IMR-90 (cell line): Measurements from ENCODE around the gene LGI4. TPM values are rescaled to one million over a fixed set of nuclear protein-coding genes. Genes with fewer than 3 reads are reported as not detected.

Experiments
- ATAC-seq: fragments of 200-7000 bp; cut with Tn5 transposase; 2 replicates; pipeline ENCODE4 v1.9.1; 2020; ENCODE audit warnings: low read depth, mild to moderate bottlenecking, moderate library complexity
- BruUV-seq: library from RNA; stranded (reverse); fragments of 400-500 nt; replicated peaks from 2 replicates; lab custom pipeline; 2021; lab: Mats Ljungman, UMichigan
- CTCF ChIA-PET: fragments of 300-600 bp; formaldehyde crosslinking; extraction: SDS; loops from one replicate; lab custom pipeline; 2021; ENCODE audit warnings: antibody characterized with exemption; lab: Yijun Ruan, JAX
- POLR2A ChIA-PET: fragments of 300-600 bp; sonication (Branson Sonifier 250); formaldehyde crosslinking; loops from one replicate; lab custom pipeline; 2022; ENCODE audit warnings: antibody characterized with exemption; ENCODE audit not compliant: unreplicated experiment; lab: Charles Lee
- DNase-seq: peaks from one replicate; pipeline ENCODE4 v3.0.0; 2013
- H2AFZ ChIP-seq: replicated peaks from 2 replicates; pipeline ENCODE3; 2013; ENCODE audit warnings: low read length, mild to moderate bottlenecking; ENCODE audit not compliant: poor library complexity
- H2AK5ac ChIP-seq: 2 replicates; pipeline ENCODE4 v1.6.1; 2013; ENCODE audit warnings: low read depth, low read length, inconsistent platforms
- H2AK9ac ChIP-seq: replicated peaks from 2 replicates; pipeline ENCODE3; 2013; ENCODE audit warnings: mild to moderate bottlenecking, low read depth, low read length, moderate library complexity; ENCODE audit not compliant: poor library complexity
- H2BK120ac ChIP-seq: 2 replicates; pipeline ENCODE4 v1.6.1; 2013; ENCODE audit warnings: low read depth, low read length, inconsistent platforms
- H2BK15ac ChIP-seq: 3 replicates; pipeline ENCODE4 v1.6.1; 2013; ENCODE audit warnings: low read depth, low read length, inconsistent platforms
- H2BK20ac ChIP-seq: 2 replicates; pipeline ENCODE4 v1.6.1; 2013; ENCODE audit warnings: low read depth, mild to moderate bottlenecking, inconsistent platforms, low read length, moderate library complexity
- H2BK5ac ChIP-seq: 2 replicates; pipeline ENCODE4 v1.6.1; 2013; ENCODE audit warnings: mild to moderate bottlenecking, low read depth, low read length, inconsistent platforms; ENCODE audit not compliant: poor library complexity, severe bottlenecking
- H3K14ac ChIP-seq: replicated peaks from 2 replicates; pipeline ENCODE4 v1.6.1; 2013; ENCODE audit warnings: low read depth, low read length, inconsistent platforms
- H3K18ac ChIP-seq: 2 replicates; pipeline ENCODE4 v1.6.1; 2013; ENCODE audit warnings: low read depth, low read length, control low read depth
- H3K23ac ChIP-seq: 2 replicates; pipeline ENCODE4 v1.6.1; 2013; ENCODE audit warnings: low read depth, low read length, inconsistent platforms
- H3K27ac ChIP-seq: 2 replicates; pipeline ENCODE4 v1.5.1; 2013; ENCODE audit warnings: mild to moderate bottlenecking, control low read depth, low read length; ENCODE audit not compliant: insufficient read depth
- H3K27me3 ChIP-seq: 2 replicates; pipeline ENCODE4 v1.6.1; 2013; ENCODE audit warnings: low read length; ENCODE audit not compliant: control insufficient read depth, insufficient read depth
- H3K36me3 ChIP-seq: 2 replicates; pipeline ENCODE4 v1.6.1; 2013; ENCODE audit warnings: low read length, mixed read lengths; ENCODE audit not compliant: control insufficient read depth, insufficient read depth
- H3K4ac ChIP-seq: 2 replicates; pipeline ENCODE4 v1.6.1; 2013; ENCODE audit warnings: low read depth, low read length, inconsistent platforms
- H3K4me1 ChIP-seq: 2 replicates; pipeline ENCODE4 v1.6.1; 2013; ENCODE audit warnings: low read length, mixed read lengths; ENCODE audit not compliant: control insufficient read depth, insufficient read depth
- H3K4me2 ChIP-seq: 2 replicates; pipeline ENCODE4 v1.6.1; 2013; ENCODE audit warnings: low read depth, mild to moderate bottlenecking, control low read depth, low read length, moderate library complexity
- H3K4me3 ChIP-seq: 2 replicates; pipeline ENCODE4 v1.5.1; 2013; ENCODE audit warnings: low read depth, mild to moderate bottlenecking, control low read depth, low read length, moderate library complexity; ENCODE audit not compliant: insufficient read depth
- H3K56ac ChIP-seq: 2 replicates; pipeline ENCODE4 v1.6.1; 2013; ENCODE audit warnings: low read length, inconsistent platforms; ENCODE audit not compliant: insufficient read depth; ENCODE audit errors: extremely low read depth
- H3K79me1 ChIP-seq, 2 experiments: 2 replicates each; pipeline ENCODE4 v1.6.1; 2013; ENCODE audit warnings: low read length in 2 of 2, inconsistent platforms in 1 of 2, low read depth in 1 of 2
- H3K9ac ChIP-seq: 2 replicates; pipeline ENCODE4 v1.6.1; 2013; ENCODE audit warnings: low read depth, low read length, control low read depth
- H3K9me1 ChIP-seq: 2 replicates; pipeline ENCODE4 v1.6.1; 2013; ENCODE audit warnings: low read length, inconsistent platforms; ENCODE audit not compliant: insufficient read depth
- H3K9me3 ChIP-seq: 2 replicates; pipeline ENCODE4 v1.6.1; 2013; ENCODE audit warnings: low read length; ENCODE audit not compliant: control insufficient read depth, insufficient read depth
- H4K20me1 ChIP-seq: 2 replicates; pipeline ENCODE4 v1.6.1; 2013; ENCODE audit warnings: low read length, inconsistent platforms; ENCODE audit not compliant: insufficient read depth
- H4K5ac ChIP-seq: 2 replicates; pipeline ENCODE4 v1.6.1; 2013; ENCODE audit warnings: mild to moderate bottlenecking, low read depth, low read length, control low read depth
- H4K8ac ChIP-seq, 2 experiments: 2 replicates each; pipeline ENCODE4 v1.6.1; 2013; ENCODE audit warnings: low read depth in 2 of 2, low read length in 2 of 2, control low read depth in 1 of 2, inconsistent platforms in 1 of 2
- H4K91ac ChIP-seq: 2 replicates; pipeline ENCODE4 v1.6.1; 2013; ENCODE audit warnings: low read depth, low read length, inconsistent platforms; ENCODE audit not compliant: insufficient read depth
- CTCF ChIP-seq: conservative IDR thresholded peaks from 2 replicates; pipeline ENCODE4 v1.5.1; 2012; ENCODE audit warnings: mild to moderate bottlenecking, low read depth, low read length, improper control_type of control experiment
- ELK1 ChIP-seq: fragments of 150-350 bp; IDR thresholded peaks from 2 replicates; pipeline ENCODE4 v1.6.1; 2016; ENCODE audit warnings: low read depth, mild to moderate bottlenecking, low read length, moderate library complexity, borderline replicate concordance
- FOS ChIP-seq: fragments of 150-350 bp; IDR thresholded peaks from 2 replicates; pipeline ENCODE4 v1.6.1; 2016; ENCODE audit warnings: low read depth, low read length
- MAFK ChIP-seq: IDR thresholded peaks from 2 replicates; pipeline ENCODE4 v1.6.1; 2012; ENCODE audit warnings: low read depth, low read length, improper control_type of control experiment
- MAZ ChIP-seq: IDR thresholded peaks from 2 replicates; pipeline ENCODE4 v1.6.1; 2012; ENCODE audit warnings: low read depth, mild to moderate bottlenecking, low read length, improper control_type of control experiment, moderate library complexity, borderline replicate concordance
- RFX5 ChIP-seq: IDR thresholded peaks from 2 replicates; pipeline ENCODE4 v1.8.0; 2012; ENCODE audit warnings: low read depth, mild to moderate bottlenecking, low read length, moderate library complexity
- WGBS, 2 experiments: methylation state at CpG; one replicate each; pipeline versions ENCODE4 v1.1.5 to v1.1.7; 2013; ENCODE audit warnings: missing lambda C conversion rate in 2 of 2; ENCODE audit not compliant: insufficient read length in 1 of 2; ENCODE audit errors: extremely low coverage in 2 of 2; 5-methylcytosine and 5-hydroxymethylcytosine counted together
- dilution Hi-C: fragments of 300-500 bp; cut with HindIII; formaldehyde crosslinking; loops from one replicate; pipeline ENCODE4 v1.14.3; 2018; ENCODE audit warnings: low sequenced_read_pairs; ENCODE audit not compliant: unreplicated experiment
- in situ Hi-C: fragments of 300-500 bp; cut with MboI; formaldehyde crosslinking; loops from 3 replicates; pipeline ENCODE4 v1.14.3; 2019; ENCODE audit warnings: low sequenced_read_pairs, inconsistent platforms, mixed read lengths
- intact Hi-C: fragments of 100-400 bp; cut with micrococcal nuclease; formaldehyde crosslinking; loops from 2 replicates; pipeline ENCODE4 v1.10.0; 2022
- polyA plus RNA-seq, 3 experiments: library from polyadenylated mRNA; depleted of rRNA; stranded (reverse); fragments of >200 nt; gene quantifications; 2 replicates each; pipeline ENCODE4 v1.2.3, GENCODE V29; 2012; ENCODE audit warnings: low replicate concordance in 1 of 3
- total RNA-seq: library from RNA; depleted of rRNA; stranded (reverse); fragments of >200 nt; gene quantifications from 2 replicates; pipeline ENCODE4 v1.2.3, GENCODE V29; 2012

Gene LGI4
- total and polyA plus RNA-seq, 2 of the 4 experiments (the other 2 are of a cell fraction), result 0.10 TPM; not detected in 1

GRCh38 chr19:35075202-35076025, 59.4 kb downstream of the LGI4 start:
- H2BK5ac ChIP-seq, result no peak overlapping the region
- H3K9me3 ChIP-seq, result peaks cover 3% of the 10 kb centered on the region
- dilution Hi-C loops, result no loop called here
- no peak for TF ChIP-seq FOS
- no peak for TF ChIP-seq CTCF
- no peak for TF ChIP-seq MAZ
- no peak for TF ChIP-seq MAFK
- TF ChIP-seq RFX5, result no peak
- no peak for TF ChIP-seq ELK1
- POLR2A ChIA-PET, result no interaction called here
- H3K18ac ChIP-seq, result no peak overlapping the region
- in situ Hi-C loops, result no loop called here
- no peak overlapping the region for H3K9ac ChIP-seq
- H2BK15ac ChIP-seq, result no peak overlapping the region
- peaks cover 11% of the 10 kb centered on the region for H3K27me3 ChIP-seq
- H3K36me3 ChIP-seq, result no peaks in the 10 kb centered on the region
- H3K56ac ChIP-seq, result no peak overlapping the region
- H2AK9ac ChIP-seq, result no peak overlapping the region
- H3K23ac ChIP-seq, result no peak overlapping the region
- no peak overlapping the region for H3K4me2 ChIP-seq
- no peak for ATAC-seq
- H3K9me1 ChIP-seq, result no peaks in the 10 kb centered on the region
- no peaks in the 10 kb centered on the region for H3K79me1 ChIP-seq
- H3K4me3 ChIP-seq, result no peak overlapping the region
- H3K4me1 ChIP-seq, result no peaks in the 10 kb centered on the region
- no peak overlapping the region for H2AK5ac ChIP-seq
- no peak for DNase-seq
- BruUV-seq, result no TSS peak
- H2BK120ac ChIP-seq, result no peak overlapping the region
- H4K5ac ChIP-seq, result no peak overlapping the region
- CTCF ChIA-PET, result no interaction called here
- H4K8ac ChIP-seq, result no peak overlapping the region
- H3K4ac ChIP-seq, result no peak overlapping the region
- no peak overlapping the region for H2BK20ac ChIP-seq
- no peak overlapping the region for H3K27ac ChIP-seq
- H3K14ac ChIP-seq, result no peak overlapping the region
- intact Hi-C loops, result no loop called here
- 53% methylated on average over 7 of the region's 21 CpGs; no CpG with 5 or more reads in 1 of the 2 experiments for WGBS, 2 experiments
- H4K20me1 ChIP-seq, result no peaks in the 10 kb centered on the region
- H4K91ac ChIP-seq, result no peak overlapping the region
- no peak overlapping the region for H2AFZ ChIP-seq
